ENCODE data around the gene ANKRD44. TPM values are rescaled to one million over a fixed set of nuclear protein-coding genes. Genes with fewer than 3 reads are reported as not detected.

The ANKRD44 gene
- total RNA-seq, 2 donors from 2014 or later = 7.0 to 10.1 TPM

DNA sequence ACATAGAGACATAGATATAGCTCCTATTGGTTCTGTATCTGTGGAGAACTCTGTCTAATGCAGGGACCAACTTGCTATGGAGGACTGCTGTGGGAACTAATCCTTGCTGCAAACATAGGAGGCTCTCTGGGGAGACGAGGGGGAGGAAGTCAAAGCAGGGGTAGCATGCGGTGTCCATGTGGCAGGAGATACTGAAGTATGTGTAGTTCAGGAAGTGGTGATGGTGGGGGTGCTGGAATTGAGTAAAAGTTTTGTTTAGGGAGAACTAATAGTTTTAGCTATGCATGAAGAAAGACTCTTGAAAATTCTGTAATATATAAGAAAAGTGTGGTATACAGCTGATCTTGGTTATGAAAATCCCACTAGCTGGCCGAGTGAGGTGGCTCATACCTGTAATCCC lies 62.0 kb downstream of the ANKRD44 start:
- Histone ChIP-seq H3K4me3 (no peak overlapping the region), H3K27me3 (no peaks in the 10 kb centered on the region), H3K9me3 (no peaks in the 10 kb centered on the region), H3K4me1 (no peaks in the 10 kb centered on the region), H3K36me3 (no peaks in the 10 kb centered on the region), H3K27ac (no peak overlapping the region)
- TF ChIP-seq, protein P1, sequence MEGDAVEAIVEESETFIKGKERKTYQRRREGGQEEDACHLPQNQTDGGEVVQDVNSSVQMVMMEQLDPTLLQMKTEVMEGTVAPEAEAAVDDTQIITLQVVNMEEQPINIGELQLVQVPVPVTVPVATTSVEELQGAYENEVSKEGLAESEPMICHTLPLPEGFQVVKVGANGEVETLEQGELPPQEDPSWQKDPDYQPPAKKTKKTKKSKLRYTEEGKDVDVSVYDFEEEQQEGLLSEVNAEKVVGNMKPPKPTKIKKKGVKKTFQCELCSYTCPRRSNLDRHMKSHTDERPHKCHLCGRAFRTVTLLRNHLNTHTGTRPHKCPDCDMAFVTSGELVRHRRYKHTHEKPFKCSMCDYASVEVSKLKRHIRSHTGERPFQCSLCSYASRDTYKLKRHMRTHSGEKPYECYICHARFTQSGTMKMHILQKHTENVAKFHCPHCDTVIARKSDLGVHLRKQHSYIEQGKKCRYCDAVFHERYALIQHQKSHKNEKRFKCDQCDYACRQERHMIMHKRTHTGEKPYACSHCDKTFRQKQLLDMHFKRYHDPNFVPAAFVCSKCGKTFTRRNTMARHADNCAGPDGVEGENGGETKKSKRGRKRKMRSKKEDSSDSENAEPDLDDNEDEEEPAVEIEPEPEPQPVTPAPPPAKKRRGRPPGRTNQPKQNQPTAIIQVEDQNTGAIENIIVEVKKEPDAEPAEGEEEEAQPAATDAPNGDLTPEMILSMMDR (IDR thresholded peaks at IDR 0.05) = no peak
- no peak for DNase-seq (ENCODE audit: low spot score)

DNA sequence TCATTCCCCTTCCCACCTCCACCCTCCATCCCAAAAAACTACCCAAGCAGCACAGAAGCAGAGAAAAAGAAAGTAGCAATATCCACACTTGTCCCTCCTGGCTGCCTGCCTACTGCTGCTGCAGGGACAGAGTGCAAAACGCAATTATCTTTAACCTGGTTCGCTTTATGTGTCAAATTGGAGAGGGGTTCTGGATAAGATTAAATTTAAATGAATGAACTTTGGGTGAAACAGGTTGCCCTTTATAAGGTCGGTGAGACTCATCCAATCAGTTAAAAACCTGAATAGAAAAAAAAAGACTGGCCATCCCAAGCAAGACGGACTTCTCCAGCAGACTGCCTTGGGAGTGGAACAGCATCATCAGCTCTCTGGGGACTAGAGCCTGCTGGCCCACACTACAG lies 62.6 kb downstream of the ANKRD44 start:
- Histone ChIP-seq H3K36me3 (no peaks in the 10 kb centered on the region), H3K27me3 (no peaks in the 10 kb centered on the region), H3K9me3 (no peaks in the 10 kb centered on the region), H3K27ac (no peak overlapping the region), H3K4me1 (no peaks in the 10 kb centered on the region), H3K4me3 (no peak overlapping the region)
- DNase-seq (ENCODE audit: low spot score) = no peak
- TF ChIP-seq, protein P1 (IDR thresholded peaks at IDR 0.05) = no peak

GRCh38 chr2:197247083-197247482 lies 63.5 kb downstream of the ANKRD44 start:
- no peaks in the 10 kb centered on the region for H3K36me3 ChIP-seq
- H3K9me3 ChIP-seq = no peaks in the 10 kb centered on the region
- no peak overlapping the region for H3K27ac ChIP-seq
- no peak for DNase-seq (ENCODE audit: low spot score)
- TF ChIP-seq, protein P1 (IDR thresholded peaks at IDR 0.05) = no peak
- H3K27me3 ChIP-seq = no peaks in the 10 kb centered on the region
- no peaks in the 10 kb centered on the region for H3K4me1 ChIP-seq
- H3K4me3 ChIP-seq = no peak overlapping the region

DNA sequence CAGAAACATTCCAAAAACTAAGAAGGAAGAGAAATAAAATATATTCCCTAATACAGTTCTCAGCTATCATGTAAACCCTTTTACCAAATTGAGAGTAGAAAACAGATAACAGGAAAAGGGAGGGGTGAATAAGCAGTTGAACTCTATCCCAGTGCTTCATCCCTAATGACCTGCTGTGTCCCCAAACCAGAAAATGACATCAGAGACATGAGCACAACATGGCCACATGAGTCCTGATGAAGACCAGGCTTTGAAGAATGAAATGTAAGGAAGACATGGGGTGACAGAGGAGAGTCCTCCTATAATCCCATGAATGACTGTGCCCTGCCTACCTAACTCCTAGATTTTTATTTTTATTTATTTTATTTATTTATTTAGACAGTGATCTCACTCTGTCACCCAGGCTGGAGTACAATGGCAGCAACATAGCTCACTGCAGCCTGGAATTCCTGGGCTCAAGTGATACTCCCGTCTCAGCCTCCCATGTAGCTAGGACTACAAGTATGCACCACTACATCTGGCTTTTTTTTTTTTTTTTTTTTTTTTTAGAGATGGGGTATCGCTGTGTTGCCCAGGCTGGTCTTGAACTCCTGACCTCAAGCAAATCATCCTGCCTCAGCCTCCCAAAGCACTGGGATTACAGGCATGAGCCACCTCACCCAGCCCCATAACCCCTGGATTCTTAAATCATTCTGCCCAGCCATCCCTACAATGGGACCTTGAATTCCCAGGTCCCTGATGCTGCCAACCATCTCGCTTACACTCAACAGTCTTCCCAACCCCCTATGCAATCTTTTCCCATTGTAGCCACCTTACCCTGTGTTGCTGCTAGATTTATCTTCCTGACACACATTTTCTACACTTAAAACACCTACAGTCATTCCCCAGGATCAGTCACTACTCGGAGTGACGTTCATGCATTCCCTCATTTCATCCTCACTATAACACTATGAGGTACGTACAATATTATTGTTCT lies 64.5 kb downstream of the ANKRD44 start:
- TF ChIP-seq, protein P1 (IDR thresholded peaks at IDR 0.05) = no peak
- Histone ChIP-seq H3K36me3 (no peaks in the 10 kb centered on the region), H3K9me3 (no peaks in the 10 kb centered on the region), H3K4me1 (no peaks in the 10 kb centered on the region), H3K27ac (no peak overlapping the region), H3K27me3 (no peaks in the 10 kb centered on the region), H3K4me3 (no peak overlapping the region)
- no peak for DNase-seq (ENCODE audit: low spot score)

DNA sequence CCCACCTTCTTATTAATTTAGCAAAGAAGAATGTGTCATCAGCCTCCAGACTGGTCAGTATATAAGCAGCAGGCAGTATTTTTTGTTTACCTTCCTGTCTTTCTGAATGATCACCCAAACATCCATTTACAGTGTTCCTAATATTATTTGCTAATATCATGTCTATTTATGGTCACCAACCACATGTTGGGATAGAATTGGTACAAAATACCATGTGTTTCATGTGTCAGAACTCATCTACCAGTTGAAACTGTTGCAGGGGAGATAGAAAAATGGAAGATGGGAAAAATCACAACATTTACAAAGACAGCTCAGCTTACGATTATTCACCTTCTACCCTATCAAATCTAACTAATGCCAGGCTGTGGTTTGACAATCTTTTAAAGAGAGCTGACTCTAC lies 66.2 kb downstream of the ANKRD44 start:
- H3K27ac ChIP-seq = no peak overlapping the region
- TF ChIP-seq, protein P1 (IDR thresholded peaks at IDR 0.05) = no peak
- H3K4me3 ChIP-seq = no peak overlapping the region
- no peaks in the 10 kb centered on the region for H3K27me3 ChIP-seq
- H3K9me3 ChIP-seq = no peaks in the 10 kb centered on the region
- DNase-seq (ENCODE audit: low spot score) = no peak
- no peaks in the 10 kb centered on the region for H3K36me3 ChIP-seq
- H3K4me1 ChIP-seq = no peaks in the 10 kb centered on the region

Measured in right atrium auricular region (tissue), 2 donors.